H9 (cell line): ENCODE measurements around the gene GORASP1. TPM values are rescaled to one million over a fixed set of nuclear protein-coding genes. Genes with fewer than 3 reads are reported as not detected.
A peak's percentile ranks its signal among the peaks of the same experiment; 100 is the strongest.

ENCODE experiments used
- DNase-seq: peaks from one replicate; pipeline ENCODE4 v3.0.0-alpha.2; 2017
- H2AFZ ChIP-seq: one replicate; pipeline ENCODE4 v1.6.1; 2013; ENCODE audit warnings: mild to moderate bottlenecking, low read length, control low read depth, moderate library complexity
- H2AK5ac ChIP-seq: 2 replicates; pipeline ENCODE4 v1.6.1; 2013; ENCODE audit warnings: low read length, control low read depth, mixed read lengths; ENCODE audit not compliant: insufficient read length
- H2BK120ac ChIP-seq: one replicate; pipeline ENCODE4 v1.6.1; 2013; ENCODE audit warnings: low read depth, mild to moderate bottlenecking, low read length, control low read depth, inconsistent platforms; ENCODE audit not compliant: poor library complexity, severe bottlenecking
- H2BK12ac ChIP-seq: 2 replicates; pipeline ENCODE4 v1.6.1; 2013; ENCODE audit warnings: low read length, control low read depth, mixed read lengths, low read depth; ENCODE audit not compliant: insufficient read length
- H2BK15ac ChIP-seq: 2 replicates; pipeline ENCODE4 v1.6.1; 2013; ENCODE audit warnings: low read depth, low read length, control low read depth
- H2BK20ac ChIP-seq: one replicate; pipeline ENCODE4 v1.6.1; 2013; ENCODE audit warnings: low read depth, mild to moderate bottlenecking, low read length, control low read depth, inconsistent platforms; ENCODE audit not compliant: poor library complexity, severe bottlenecking
- H2BK5ac ChIP-seq: 2 replicates; pipeline ENCODE4 v1.6.1; 2013; ENCODE audit warnings: low read length, control low read depth, mixed read lengths; ENCODE audit not compliant: insufficient read length
- H3K14ac ChIP-seq: 2 replicates; pipeline ENCODE4 v1.6.1; 2013; ENCODE audit warnings: low read length, control low read depth; ENCODE audit not compliant: insufficient read depth
- H3K18ac ChIP-seq: 2 replicates; pipeline ENCODE4 v1.6.1; 2013; ENCODE audit warnings: low read depth, mild to moderate bottlenecking, mixed read lengths, low read length, control low read depth; ENCODE audit not compliant: insufficient read length
- H3K23ac ChIP-seq: 2 replicates; pipeline ENCODE4 v1.6.1; 2013; ENCODE audit warnings: low read length, control low read depth, mixed read lengths, low read depth; ENCODE audit not compliant: insufficient read length
- H3K23me2 ChIP-seq: 2 replicates; pipeline ENCODE4 v1.6.1; 2013; ENCODE audit warnings: low read depth, mild to moderate bottlenecking, mixed read lengths, low read length, control low read depth; ENCODE audit not compliant: insufficient read length, poor library complexity, severe bottlenecking
- H3K27ac ChIP-seq: 2 replicates; pipeline ENCODE4 v1.5.1; 2013; ENCODE audit warnings: low read length, control low read depth, mixed read lengths, low read depth; ENCODE audit not compliant: insufficient read length
- H3K27me3 ChIP-seq: 2 replicates; pipeline ENCODE4 v1.6.1; 2013; ENCODE audit warnings: low read length, control low read depth, inconsistent platforms; ENCODE audit not compliant: insufficient read depth
- H3K4ac ChIP-seq: 2 replicates; pipeline ENCODE4 v1.6.1; 2013; ENCODE audit warnings: low read depth, mild to moderate bottlenecking, control low read depth, inconsistent platforms, low read length, moderate library complexity
- H3K4me1 ChIP-seq: 2 replicates; pipeline ENCODE4 v1.6.1; 2013; ENCODE audit warnings: low read length, control low read depth, inconsistent platforms; ENCODE audit not compliant: insufficient read depth
- H3K4me2 ChIP-seq: 2 replicates; pipeline ENCODE4 v1.6.1; 2013; ENCODE audit warnings: low read length, control low read depth, mixed read lengths; ENCODE audit not compliant: insufficient read length, insufficient read depth
- H3K56ac ChIP-seq: 2 replicates; pipeline ENCODE4 v1.6.1; 2013; ENCODE audit warnings: low read depth, mild to moderate bottlenecking, mixed read lengths, low read length, control low read depth; ENCODE audit not compliant: insufficient read length
- H3K79me1 ChIP-seq: 2 replicates; pipeline ENCODE4 v1.6.1; 2013; ENCODE audit warnings: low read depth, mild to moderate bottlenecking, moderate library complexity, low read length, control low read depth, inconsistent platforms; ENCODE audit not compliant: insufficient read depth, poor library complexity, severe bottlenecking
- H3K79me2 ChIP-seq: 2 replicates; pipeline ENCODE4 v1.6.1; 2013; ENCODE audit warnings: low read length, control low read depth, inconsistent platforms; ENCODE audit not compliant: insufficient read depth
- H3K9ac ChIP-seq: 2 replicates; pipeline ENCODE4 v1.6.1; 2013; ENCODE audit warnings: low read length, control low read depth, mixed read lengths; ENCODE audit not compliant: insufficient read length; ENCODE audit errors: extremely low read depth
- H3K9me3 ChIP-seq: one replicate; pipeline ENCODE4 v1.6.1; 2013; ENCODE audit warnings: low read depth, low read length, inconsistent platforms; ENCODE audit not compliant: control insufficient read depth
- H3T11ph ChIP-seq: one replicate; pipeline ENCODE4 v1.6.1; 2013; ENCODE audit warnings: mild to moderate bottlenecking, low read length, control low read depth, inconsistent platforms
- H4K20me1 ChIP-seq: one replicate; pipeline ENCODE4 v1.6.1; 2013; ENCODE audit not compliant: control insufficient read depth, insufficient read length, insufficient read depth
- H4K5ac ChIP-seq: 2 replicates; pipeline ENCODE4 v1.6.1; 2013; ENCODE audit warnings: low read depth, mild to moderate bottlenecking, mixed read lengths, low read length, control low read depth; ENCODE audit not compliant: insufficient read length
- H4K8ac ChIP-seq: replicated peaks from 2 replicates; pipeline ENCODE4 v1.6.1; 2013; ENCODE audit warnings: low read length, control low read depth, mixed read lengths, low read depth; ENCODE audit not compliant: insufficient read length
- H4K91ac ChIP-seq: 2 replicates; pipeline ENCODE4 v1.6.1; 2013; ENCODE audit warnings: low read depth, mild to moderate bottlenecking, moderate library complexity, mixed read lengths, low read length, control low read depth; ENCODE audit not compliant: insufficient read length
- H3K27ac Mint-ChIP-seq, 3 experiments: 2 replicates in 2 of 3; 3 replicates in 1 of 3; pipeline ENCODE4 v1.8.0; 2020 to 2021; ENCODE audit warnings: mixed read lengths in 3 of 3, mild to moderate bottlenecking in 1 of 3, moderate library complexity in 1 of 3
- H3K27me3 Mint-ChIP-seq: 2 replicates; pipeline ENCODE4 v1.8.0; 2021; ENCODE audit warnings: low read depth, mild to moderate bottlenecking, moderate library complexity, mixed read lengths
- H3K36me3 Mint-ChIP-seq, 3 experiments: 2 replicates in 2 of 3; 3 replicates in 1 of 3; pipeline ENCODE4 v1.8.0; 2020 to 2021; ENCODE audit warnings: low read depth in 3 of 3, mixed read lengths in 3 of 3; ENCODE audit not compliant: insufficient read depth in 1 of 3
- H3K4me1 Mint-ChIP-seq, 2 experiments: 2 replicates each; pipeline ENCODE4 v1.8.0; 2020; ENCODE audit warnings: mixed read lengths in 2 of 2
- H3K4me3 Mint-ChIP-seq, 2 experiments: 2 replicates in 1 of 2; 3 replicates in 1 of 2; pipeline ENCODE4 v1.8.0; 2020 to 2021; ENCODE audit warnings: mild to moderate bottlenecking in 2 of 2, mixed read lengths in 2 of 2, moderate library complexity in 1 of 2
- H3K9me3 Mint-ChIP-seq, 2 experiments: 2 replicates in 1 of 2; 3 replicates in 1 of 2; pipeline ENCODE4 v1.8.0; 2020; ENCODE audit warnings: mild to moderate bottlenecking in 2 of 2, mixed read lengths in 2 of 2, moderate library complexity in 1 of 2
- WGBS: extraction: QIAGEN DNeasy Blood & Tissue Kit; methylation state at CpG from one replicate; pipeline ENCODE4 v1.1.7; 2013; ENCODE audit warnings: missing lambda C conversion rate, low lambda C conversion rate, mixed read lengths; ENCODE audit not compliant: insufficient read length; ENCODE audit errors: extremely low coverage; 5-methylcytosine and 5-hydroxymethylcytosine counted together
- total RNA-seq: library from RNA; stranded (reverse); gene quantifications from 2 replicates; pipeline ENCODE4 v1.2.1, GENCODE V29; 2021
- TF ChIP-seq, protein P1 (sequence below): fragments of 200-600 bp; sonication (generic); conservative IDR thresholded peaks from 3 replicates; pipeline ENCODE4 v1.8.0; 2021; ENCODE audit warnings: antibody characterized with exemption, mild to moderate bottlenecking

GORASP1 gene
- total RNA-seq, 1 experiment from 2014 or later, result 37.4 TPM

DNA sequence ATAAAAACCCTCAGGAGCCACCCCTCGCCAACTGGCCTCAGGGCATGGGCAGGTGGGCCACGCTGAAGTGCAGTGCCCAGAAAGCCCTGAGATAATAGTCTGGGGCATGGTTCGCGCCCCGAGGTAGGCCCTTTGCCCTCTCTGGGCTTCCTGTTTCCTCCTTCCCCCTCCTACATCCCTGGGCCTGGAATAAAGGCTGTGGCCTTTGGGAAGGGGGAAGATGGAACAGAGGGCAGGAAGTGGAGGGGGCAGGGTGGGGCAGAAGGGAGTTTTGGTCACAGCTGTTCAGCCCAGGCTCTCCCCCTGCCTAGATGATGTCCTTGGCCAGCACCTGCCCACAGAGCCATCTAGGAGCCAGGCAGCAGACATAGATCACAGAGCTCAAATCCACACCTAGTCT, 34.6 kb upstream of the GORASP1 start:
- Histone ChIP-seq H2BK5ac (no peak overlapping the region), H3K79me2 (no peaks in the 10 kb centered on the region), H2BK15ac (no peak overlapping the region), H3K4me1 (peaks cover 5% of the 10 kb centered on the region; the same call in 1 of the 2 replicates), H4K5ac (no peak overlapping the region), H2BK20ac (no peak overlapping the region), H3K14ac (no peak overlapping the region), H3K79me1 (no peaks in the 10 kb centered on the region), H2AFZ (no peak overlapping the region), H4K8ac (no peak overlapping the region), H3K9me3 (no peaks in the 10 kb centered on the region), H2BK12ac (no peak overlapping the region), H3K23me2 (no peaks in the 10 kb centered on the region), H2AK5ac (no peak overlapping the region), H3K4ac (no peak overlapping the region), H3K27ac (no peak overlapping the region), H4K91ac (no peak overlapping the region), H3K27me3 (no peaks in the 10 kb centered on the region), H3K18ac (no peak overlapping the region), H4K20me1 (no peaks in the 10 kb centered on the region), H3K4me2 (no peak overlapping the region), H3K23ac (no peak overlapping the region), H3K9ac (no peak overlapping the region), H3K56ac (no peak overlapping the region), H2BK120ac (no peak overlapping the region), H3T11ph (no peak overlapping the region)
- WGBS, result no CpG with 5 or more reads among the region's 5 CpGs
- no peaks in the 10 kb centered on the region for H3K9me3 Mint-ChIP-seq
- peaks cover 14 to 51% (median 42%) of the 10 kb centered on the region in 3 experiments; a peak in 6 of 7 replicates for H3K36me3 Mint-ChIP-seq
- H3K27me3 Mint-ChIP-seq, result no peaks in the 10 kb centered on the region
- DNase-seq, result no peak
- TF ChIP-seq, protein P1, sequence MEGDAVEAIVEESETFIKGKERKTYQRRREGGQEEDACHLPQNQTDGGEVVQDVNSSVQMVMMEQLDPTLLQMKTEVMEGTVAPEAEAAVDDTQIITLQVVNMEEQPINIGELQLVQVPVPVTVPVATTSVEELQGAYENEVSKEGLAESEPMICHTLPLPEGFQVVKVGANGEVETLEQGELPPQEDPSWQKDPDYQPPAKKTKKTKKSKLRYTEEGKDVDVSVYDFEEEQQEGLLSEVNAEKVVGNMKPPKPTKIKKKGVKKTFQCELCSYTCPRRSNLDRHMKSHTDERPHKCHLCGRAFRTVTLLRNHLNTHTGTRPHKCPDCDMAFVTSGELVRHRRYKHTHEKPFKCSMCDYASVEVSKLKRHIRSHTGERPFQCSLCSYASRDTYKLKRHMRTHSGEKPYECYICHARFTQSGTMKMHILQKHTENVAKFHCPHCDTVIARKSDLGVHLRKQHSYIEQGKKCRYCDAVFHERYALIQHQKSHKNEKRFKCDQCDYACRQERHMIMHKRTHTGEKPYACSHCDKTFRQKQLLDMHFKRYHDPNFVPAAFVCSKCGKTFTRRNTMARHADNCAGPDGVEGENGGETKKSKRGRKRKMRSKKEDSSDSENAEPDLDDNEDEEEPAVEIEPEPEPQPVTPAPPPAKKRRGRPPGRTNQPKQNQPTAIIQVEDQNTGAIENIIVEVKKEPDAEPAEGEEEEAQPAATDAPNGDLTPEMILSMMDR, result no peak
- no peak overlapping the region for H3K4me3 Mint-ChIP-seq
- 0 out of 7 replicates have a peak overlapping the region, but pooled peaks of 1 of the 3 experiments have one; percentile 49 for H3K27ac Mint-ChIP-seq
- peaks cover 7 to 12% of the 10 kb centered on the region in 2 experiments for H3K4me1 Mint-ChIP-seq
